PFSK-1 (cell line): ENCODE results near the gene KCNJ8.

Experiments
- FOXP2 ChIP-seq: optimal IDR thresholded peaks from 2 replicates; pipeline ENCODE3; 2011; ENCODE audit warnings: borderline replicate concordance, control low read depth, inconsistent platforms; ENCODE audit not compliant: insufficient read depth; ENCODE audit errors: extremely low read length, extremely low read depth
- POLR2AphosphoS5 ChIP-seq: IDR thresholded peaks from 2 replicates; pipeline ENCODE4 v1.6.1; 2012; ENCODE audit warnings: low read depth, mild to moderate bottlenecking, control low read depth, low read length, moderate library complexity
- SIN3A ChIP-seq: IDR thresholded peaks from 2 replicates; pipeline ENCODE4 v1.6.1; 2012; ENCODE audit warnings: mild to moderate bottlenecking, low read length, moderate library complexity, borderline replicate concordance; ENCODE audit not compliant: insufficient read depth
- TAF1 ChIP-seq: IDR thresholded peaks from 2 replicates; pipeline ENCODE4 v1.6.1; 2012; ENCODE audit warnings: low read length, control low read depth, borderline replicate concordance; ENCODE audit not compliant: insufficient read depth
- TF ChIP-seq, protein P1 (sequence below), 2 experiments: IDR thresholded peaks; 2 replicates each; pipeline versions ENCODE4 v1.6.1 to v1.8.0; 2011 to 2012; ENCODE audit warnings: low read depth in 2 of 2, low read length in 2 of 2, control low read depth in 1 of 2, inconsistent platforms in 1 of 2, mild to moderate bottlenecking in 1 of 2, moderate library complexity in 1 of 2; ENCODE audit not compliant: insufficient read depth in 1 of 2

DNA sequence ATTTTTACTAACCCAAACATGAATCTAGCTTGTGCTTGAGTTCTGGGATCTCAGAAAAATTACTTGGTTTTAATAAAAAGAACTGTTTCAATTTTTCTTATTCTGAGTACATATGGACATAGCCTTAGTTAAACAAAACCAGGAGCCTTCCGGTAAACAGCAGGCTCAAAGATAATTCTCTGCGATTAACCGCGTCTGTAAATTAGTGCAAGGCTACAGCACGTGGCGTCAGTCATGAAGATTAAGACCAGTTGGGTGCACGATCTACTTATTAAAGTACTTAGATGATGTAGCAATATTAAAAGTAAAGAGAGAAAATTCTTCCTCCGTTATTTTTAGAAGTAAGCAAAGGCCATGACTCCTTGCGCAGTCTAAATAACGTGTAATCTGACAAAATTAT is 700 bp downstream of the KCNJ8 start:
- TF ChIP-seq POLR2AphosphoS5, result no peak
- no peak for TF ChIP-seq TAF1
- no peak for TF ChIP-seq SIN3A
- TF ChIP-seq, protein P1, sequence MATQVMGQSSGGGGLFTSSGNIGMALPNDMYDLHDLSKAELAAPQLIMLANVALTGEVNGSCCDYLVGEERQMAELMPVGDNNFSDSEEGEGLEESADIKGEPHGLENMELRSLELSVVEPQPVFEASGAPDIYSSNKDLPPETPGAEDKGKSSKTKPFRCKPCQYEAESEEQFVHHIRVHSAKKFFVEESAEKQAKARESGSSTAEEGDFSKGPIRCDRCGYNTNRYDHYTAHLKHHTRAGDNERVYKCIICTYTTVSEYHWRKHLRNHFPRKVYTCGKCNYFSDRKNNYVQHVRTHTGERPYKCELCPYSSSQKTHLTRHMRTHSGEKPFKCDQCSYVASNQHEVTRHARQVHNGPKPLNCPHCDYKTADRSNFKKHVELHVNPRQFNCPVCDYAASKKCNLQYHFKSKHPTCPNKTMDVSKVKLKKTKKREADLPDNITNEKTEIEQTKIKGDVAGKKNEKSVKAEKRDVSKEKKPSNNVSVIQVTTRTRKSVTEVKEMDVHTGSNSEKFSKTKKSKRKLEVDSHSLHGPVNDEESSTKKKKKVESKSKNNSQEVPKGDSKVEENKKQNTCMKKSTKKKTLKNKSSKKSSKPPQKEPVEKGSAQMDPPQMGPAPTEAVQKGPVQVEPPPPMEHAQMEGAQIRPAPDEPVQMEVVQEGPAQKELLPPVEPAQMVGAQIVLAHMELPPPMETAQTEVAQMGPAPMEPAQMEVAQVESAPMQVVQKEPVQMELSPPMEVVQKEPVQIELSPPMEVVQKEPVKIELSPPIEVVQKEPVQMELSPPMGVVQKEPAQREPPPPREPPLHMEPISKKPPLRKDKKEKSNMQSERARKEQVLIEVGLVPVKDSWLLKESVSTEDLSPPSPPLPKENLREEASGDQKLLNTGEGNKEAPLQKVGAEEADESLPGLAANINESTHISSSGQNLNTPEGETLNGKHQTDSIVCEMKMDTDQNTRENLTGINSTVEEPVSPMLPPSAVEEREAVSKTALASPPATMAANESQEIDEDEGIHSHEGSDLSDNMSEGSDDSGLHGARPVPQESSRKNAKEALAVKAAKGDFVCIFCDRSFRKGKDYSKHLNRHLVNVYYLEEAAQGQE (IDR thresholded peaks at IDR 0.05; ENCODE audit: insufficient read depth in 1 of 2, low read depth in 2 of 2, low read length in 2 of 2), result no peak
- no peak for TF ChIP-seq FOXP2
